Measurements from ENCODE around the gene WDR74. TPM values are rescaled to one million over a fixed set of nuclear protein-coding genes. Genes with fewer than 3 reads are reported as not detected.

The WDR74 gene
- total and polyA plus RNA-seq, 2 of the 13 experiments (the other 11 are each of a cell fraction or from before 2014, with no cell fraction given), result 77.0 to 83.3 TPM

- TF ChIP-seq ZNF703 (CRISPR knock-in tag; IDR thresholded peaks at IDR 0.05; ENCODE audit: borderline replicate concordance), result no peak
- TF ChIP-seq ZBTB7B (CRISPR knock-in tag; IDR thresholded peaks at IDR 0.05), result peak; percentile 44; the same call in 1 of the 2 replicates
- TF ChIP-seq ZNF530 (CRISPR knock-in tag; IDR thresholded peaks at IDR 0.05; ENCODE audit: low read depth), result no peak
- TF ChIP-seq ZNF10 (CRISPR knock-in tag; IDR thresholded peaks at IDR 0.05; ENCODE audit: borderline replicate concordance, low read depth), result no peak
- TF ChIP-seq RARG (CRISPR knock-in tag; IDR thresholded peaks at IDR 0.05; ENCODE audit: low read depth), result no peak
- peak; percentile 97 for TF ChIP-seq ZHX2 (IDR thresholded peaks at IDR 0.05; ENCODE audit: low read depth)
- TF ChIP-seq ZHX2 (CRISPR knock-in tag; IDR thresholded peaks at IDR 0.05; ENCODE audit: borderline replicate concordance), result no peak
- no peak; a peak in 1 of 4 replicates for TF ChIP-seq MAFK (conservative IDR thresholded peaks at IDR 0.05 in 1 of 2, IDR thresholded peaks at IDR 0.05 in 1 of 2; ENCODE audit: low read length in 2 of 2)
- TF ChIP-seq TEAD2 (CRISPR knock-in tag; IDR thresholded peaks at IDR 0.05), result no peak
- TF ChIP-seq SRY (CRISPR knock-in tag; IDR thresholded peaks at IDR 0.05), result peak; percentile 85; the same call in 1 of the 2 replicates
- peak; percentile 95 for TF ChIP-seq THAP11 (CRISPR knock-in tag; IDR thresholded peaks at IDR 0.05)
- TF ChIP-seq KDM4B (CRISPR knock-in tag; IDR thresholded peaks at IDR 0.05), result peak; percentile 90; the same call in 1 of the 2 replicates
- peak; percentile 46; the same call in 1 of the 2 replicates for TF ChIP-seq CEBPG (CRISPR knock-in tag; IDR thresholded peaks at IDR 0.05)
- no peak for TF ChIP-seq RNF2 (conservative IDR thresholded peaks at IDR 0.05; ENCODE audit: low read depth)
- peak; percentile 84 for TF ChIP-seq UBTF (CRISPR knock-in tag; IDR thresholded peaks at IDR 0.05)
- peak; percentile 97 for TF ChIP-seq MXD3 (CRISPR knock-in tag; IDR thresholded peaks at IDR 0.05)
- TF ChIP-seq HNRNPL (IDR thresholded peaks at IDR 0.05; ENCODE audit: low read depth, low read length), result 0 out of 2 replicates have a peak, but pooled peaks have one; percentile 52
- TF ChIP-seq ZNF607 (CRISPR knock-in tag; IDR thresholded peaks at IDR 0.05; ENCODE audit: borderline replicate concordance), result peak; percentile 66
- TF ChIP-seq HMG20B (CRISPR knock-in tag; conservative IDR thresholded peaks at IDR 0.05), result no peak
- 0 out of 2 replicates have a peak, but pooled peaks have one; percentile 45 for TF ChIP-seq ZNF704 (CRISPR knock-in tag; IDR thresholded peaks at IDR 0.05; ENCODE audit: borderline replicate concordance)
These were observed at the start of gene WDR74 (continued) for GRCh38 chr11:62839050-62839945.

Data from HepG2 (cell line).